Measurements from ENCODE around the gene UBQLN4. TPM values are rescaled to one million over a fixed set of nuclear protein-coding genes. Genes with fewer than 3 reads are reported as not detected.

The UBQLN4 gene
- polyA plus RNA-seq, 1 donor from 2014 or later = 34.9 TPM

DNA sequence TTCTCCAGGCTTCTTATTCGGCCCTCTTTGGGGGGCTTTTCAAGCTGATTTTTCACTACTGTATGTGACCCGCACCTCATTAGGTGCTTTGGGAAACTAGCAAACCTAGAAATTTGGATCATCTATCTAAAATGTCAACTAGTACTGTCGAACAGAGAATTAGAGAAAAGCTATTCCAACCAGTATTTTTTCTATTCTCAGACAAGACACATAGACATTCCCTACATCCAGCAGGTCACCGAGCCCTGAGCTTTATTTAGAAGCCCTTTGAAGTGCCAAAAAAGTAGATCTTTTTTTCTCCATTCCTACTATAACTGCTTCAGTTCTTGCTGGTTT is 32.5 kb downstream of the UBQLN4 start:
- Histone ChIP-seq H3K27ac (ENCODE audit: low read length) (peak overlapping the region; percentile 82), H4K20me1 (ENCODE audit: insufficient read depth) (no peaks in the 10 kb centered on the region), H3K4me2 (ENCODE audit: low read length) (peak overlapping the region; percentile 68), H3K9me2 (ENCODE audit: insufficient read depth, low read length) (no peaks in the 10 kb centered on the region), H3K9ac (ENCODE audit: low read length) (peak overlapping the region; percentile 89), H3K79me2 (replicated peaks; ENCODE audit: insufficient read depth, low read length) (peaks cover 21% of the 10 kb centered on the region), H3F3A (ENCODE audit: insufficient read depth, low read length, poor library complexity, severe bottlenecking) (no peaks in the 10 kb centered on the region), H3K9me3 (ENCODE audit: low read length) (no peaks in the 10 kb centered on the region), H3K36me3 (ENCODE audit: insufficient read depth, low read length) (no peaks in the 10 kb centered on the region), H3K27me3 (ENCODE audit: insufficient read depth, low read depth, low read length) (no peaks in the 10 kb centered on the region), H3K4me3 (ENCODE audit: low read length) (peak overlapping the region; percentile 93), H2AFZ (ENCODE audit: low read depth, low read length) (peak overlapping the region; percentile 96)
- TF ChIP-seq EZH2 (IDR thresholded peaks at IDR 0.05; ENCODE audit: borderline replicate concordance, insufficient read depth, low read length, poor library complexity, severe bottlenecking) (no peak), SMC3 (conservative IDR thresholded peaks at IDR 0.05; ENCODE audit: poor library complexity) (no peak), RAD21 (conservative IDR thresholded peaks at IDR 0.05) (no peak), TAF1 (IDR thresholded peaks at IDR 0.05; ENCODE audit: low read depth) (peak; percentile 49), POLR2AphosphoS5 (IDR thresholded peaks at IDR 0.05) (peak; percentile 2), EP300 (conservative IDR thresholded peaks at IDR 0.05; ENCODE audit: poor library complexity, severe bottlenecking) (no peak)
- TF ChIP-seq, protein P1, sequence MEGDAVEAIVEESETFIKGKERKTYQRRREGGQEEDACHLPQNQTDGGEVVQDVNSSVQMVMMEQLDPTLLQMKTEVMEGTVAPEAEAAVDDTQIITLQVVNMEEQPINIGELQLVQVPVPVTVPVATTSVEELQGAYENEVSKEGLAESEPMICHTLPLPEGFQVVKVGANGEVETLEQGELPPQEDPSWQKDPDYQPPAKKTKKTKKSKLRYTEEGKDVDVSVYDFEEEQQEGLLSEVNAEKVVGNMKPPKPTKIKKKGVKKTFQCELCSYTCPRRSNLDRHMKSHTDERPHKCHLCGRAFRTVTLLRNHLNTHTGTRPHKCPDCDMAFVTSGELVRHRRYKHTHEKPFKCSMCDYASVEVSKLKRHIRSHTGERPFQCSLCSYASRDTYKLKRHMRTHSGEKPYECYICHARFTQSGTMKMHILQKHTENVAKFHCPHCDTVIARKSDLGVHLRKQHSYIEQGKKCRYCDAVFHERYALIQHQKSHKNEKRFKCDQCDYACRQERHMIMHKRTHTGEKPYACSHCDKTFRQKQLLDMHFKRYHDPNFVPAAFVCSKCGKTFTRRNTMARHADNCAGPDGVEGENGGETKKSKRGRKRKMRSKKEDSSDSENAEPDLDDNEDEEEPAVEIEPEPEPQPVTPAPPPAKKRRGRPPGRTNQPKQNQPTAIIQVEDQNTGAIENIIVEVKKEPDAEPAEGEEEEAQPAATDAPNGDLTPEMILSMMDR (IDR thresholded peaks at IDR 0.05; ENCODE audit: poor library complexity, severe bottlenecking) = no peak

DNA sequence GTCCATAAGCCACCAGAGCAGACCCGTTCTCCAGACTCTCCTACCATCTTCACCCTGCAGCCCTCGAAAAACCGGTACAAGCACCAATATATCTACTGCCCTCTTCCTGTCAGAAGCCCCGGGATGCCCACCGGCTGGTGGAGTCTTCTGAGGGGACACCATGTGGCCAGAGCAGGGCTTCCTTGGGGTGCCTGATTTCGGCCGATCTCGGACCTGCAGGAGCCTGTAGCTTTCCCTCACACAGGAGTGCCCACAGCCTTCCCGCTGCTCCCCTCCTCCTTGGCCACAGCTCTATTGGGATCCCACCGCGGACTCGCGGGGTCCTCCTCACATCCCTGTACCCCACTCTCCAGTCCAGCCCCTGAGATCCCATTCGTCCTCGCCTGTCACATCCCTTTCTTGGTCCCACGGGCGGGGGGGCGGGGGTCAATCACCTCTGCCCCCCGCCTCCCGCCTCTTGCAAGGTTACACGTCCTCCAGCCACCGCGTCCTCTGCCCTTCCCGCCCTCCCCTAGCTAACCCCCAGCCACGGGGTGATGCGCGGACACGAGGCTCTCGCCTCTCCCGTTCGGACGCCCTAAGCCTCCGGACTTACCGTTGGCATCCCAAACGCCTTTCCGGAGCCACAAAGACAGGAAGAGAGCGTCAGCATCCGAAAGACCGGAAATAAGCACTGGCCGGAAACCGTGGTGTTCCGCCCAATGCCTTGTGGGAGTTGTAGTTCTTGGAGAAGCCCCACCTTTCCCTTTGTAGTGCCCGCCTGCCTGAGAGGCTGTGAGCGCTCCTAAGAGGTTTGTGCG is 33.1 kb downstream of the UBQLN4 start, which contains the start of gene SSR2:
TSS of gene SSR2 (minus strand) at position 659 of the 800 bp plus-strand sequence. CDS start 784 bp downstream, outside the sequence.
- peak within 1 kb of the TSS; percentile 82 for H3K27ac ChIP-seq (ENCODE audit: low read length)

More for the DNA sequence above, 33.1 kb downstream of the UBQLN4 start, which contains the start of gene SSR2:
- H3K27me3 ChIP-seq (ENCODE audit: insufficient read depth, low read depth, low read length) = no peaks in the 10 kb centered on the region
- no peaks in the 10 kb centered on the region for H3K9me2 ChIP-seq (ENCODE audit: insufficient read depth, low read length)
- no peaks in the 10 kb centered on the region for H3F3A ChIP-seq (ENCODE audit: insufficient read depth, low read length, poor library complexity, severe bottlenecking)
- no peaks in the 10 kb centered on the region for H3K9me3 ChIP-seq (ENCODE audit: low read length)
- H2AFZ ChIP-seq (ENCODE audit: low read depth, low read length) = peak within 1 kb of the TSS; percentile 96
- peak within 1 kb of the TSS; percentile 86 for H3K4me2 ChIP-seq (ENCODE audit: low read length)
- peaks cover 21% of the 10 kb centered on the region for H3K79me2 ChIP-seq (replicated peaks; ENCODE audit: insufficient read depth, low read length)
- H3K36me3 ChIP-seq (ENCODE audit: insufficient read depth, low read length) = no peaks in the 10 kb centered on the region
- H3K4me3 ChIP-seq (ENCODE audit: low read length) = peak within 1 kb of the TSS; percentile 93
- TF ChIP-seq TAF1 (IDR thresholded peaks at IDR 0.05; ENCODE audit: low read depth) = peak; percentile 83
- TF ChIP-seq, protein P2, sequence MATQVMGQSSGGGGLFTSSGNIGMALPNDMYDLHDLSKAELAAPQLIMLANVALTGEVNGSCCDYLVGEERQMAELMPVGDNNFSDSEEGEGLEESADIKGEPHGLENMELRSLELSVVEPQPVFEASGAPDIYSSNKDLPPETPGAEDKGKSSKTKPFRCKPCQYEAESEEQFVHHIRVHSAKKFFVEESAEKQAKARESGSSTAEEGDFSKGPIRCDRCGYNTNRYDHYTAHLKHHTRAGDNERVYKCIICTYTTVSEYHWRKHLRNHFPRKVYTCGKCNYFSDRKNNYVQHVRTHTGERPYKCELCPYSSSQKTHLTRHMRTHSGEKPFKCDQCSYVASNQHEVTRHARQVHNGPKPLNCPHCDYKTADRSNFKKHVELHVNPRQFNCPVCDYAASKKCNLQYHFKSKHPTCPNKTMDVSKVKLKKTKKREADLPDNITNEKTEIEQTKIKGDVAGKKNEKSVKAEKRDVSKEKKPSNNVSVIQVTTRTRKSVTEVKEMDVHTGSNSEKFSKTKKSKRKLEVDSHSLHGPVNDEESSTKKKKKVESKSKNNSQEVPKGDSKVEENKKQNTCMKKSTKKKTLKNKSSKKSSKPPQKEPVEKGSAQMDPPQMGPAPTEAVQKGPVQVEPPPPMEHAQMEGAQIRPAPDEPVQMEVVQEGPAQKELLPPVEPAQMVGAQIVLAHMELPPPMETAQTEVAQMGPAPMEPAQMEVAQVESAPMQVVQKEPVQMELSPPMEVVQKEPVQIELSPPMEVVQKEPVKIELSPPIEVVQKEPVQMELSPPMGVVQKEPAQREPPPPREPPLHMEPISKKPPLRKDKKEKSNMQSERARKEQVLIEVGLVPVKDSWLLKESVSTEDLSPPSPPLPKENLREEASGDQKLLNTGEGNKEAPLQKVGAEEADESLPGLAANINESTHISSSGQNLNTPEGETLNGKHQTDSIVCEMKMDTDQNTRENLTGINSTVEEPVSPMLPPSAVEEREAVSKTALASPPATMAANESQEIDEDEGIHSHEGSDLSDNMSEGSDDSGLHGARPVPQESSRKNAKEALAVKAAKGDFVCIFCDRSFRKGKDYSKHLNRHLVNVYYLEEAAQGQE (IDR thresholded peaks at IDR 0.05; ENCODE audit: borderline replicate concordance) = peak; percentile 18
- peak; percentile 19 for TF ChIP-seq EP300 (conservative IDR thresholded peaks at IDR 0.05; ENCODE audit: poor library complexity, severe bottlenecking)
- TF ChIP-seq POLR2AphosphoS5 (IDR thresholded peaks at IDR 0.05) = peak; percentile 97
- no peak for TF ChIP-seq SMC3 (conservative IDR thresholded peaks at IDR 0.05; ENCODE audit: poor library complexity)
- TF ChIP-seq EZH2 (IDR thresholded peaks at IDR 0.05; ENCODE audit: borderline replicate concordance, insufficient read depth, low read length, poor library complexity, severe bottlenecking) = no peak
- TF ChIP-seq MXI1 (conservative IDR thresholded peaks at IDR 0.05; ENCODE audit: poor library complexity, severe bottlenecking) = peak; percentile 54
- H4K20me1 ChIP-seq (ENCODE audit: insufficient read depth) = no peaks in the 10 kb centered on the region
- peak within 1 kb of the TSS; percentile 89 for H3K9ac ChIP-seq (ENCODE audit: low read length)

Measured in neural cell (in vitro differentiated cells).